GM12872 (cell line): ENCODE results near the gene HMCN1.

Source experiments
- TF ChIP-seq, protein P1 (sequence below): IDR thresholded peaks from 3 replicates; pipeline ENCODE4 v1.5.1; 2011; ENCODE audit warnings: low read depth, mild to moderate bottlenecking, low read length, moderate library complexity; ENCODE audit not compliant: insufficient read depth

Gene HMCN1

DNA sequence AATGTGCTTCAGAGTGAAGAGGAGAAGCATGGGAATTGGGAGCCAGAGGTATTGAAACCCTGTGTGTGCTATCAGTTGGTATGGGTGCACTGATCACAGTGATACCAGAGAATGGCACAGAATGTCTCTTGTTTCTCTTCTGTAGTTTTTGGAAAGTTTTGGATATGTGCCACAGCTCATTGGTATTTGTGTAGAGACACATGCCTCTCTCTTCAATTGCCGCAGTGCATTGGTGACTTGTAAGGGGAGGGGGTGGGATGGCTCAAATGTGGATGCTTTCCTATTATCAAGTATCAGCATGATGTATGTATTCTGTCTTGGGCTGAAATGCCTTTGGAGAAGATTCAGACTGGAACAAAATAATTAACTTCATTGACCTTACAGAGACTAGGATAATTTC, 101.0 kb downstream of the HMCN1 start:
- TF ChIP-seq, protein P1, sequence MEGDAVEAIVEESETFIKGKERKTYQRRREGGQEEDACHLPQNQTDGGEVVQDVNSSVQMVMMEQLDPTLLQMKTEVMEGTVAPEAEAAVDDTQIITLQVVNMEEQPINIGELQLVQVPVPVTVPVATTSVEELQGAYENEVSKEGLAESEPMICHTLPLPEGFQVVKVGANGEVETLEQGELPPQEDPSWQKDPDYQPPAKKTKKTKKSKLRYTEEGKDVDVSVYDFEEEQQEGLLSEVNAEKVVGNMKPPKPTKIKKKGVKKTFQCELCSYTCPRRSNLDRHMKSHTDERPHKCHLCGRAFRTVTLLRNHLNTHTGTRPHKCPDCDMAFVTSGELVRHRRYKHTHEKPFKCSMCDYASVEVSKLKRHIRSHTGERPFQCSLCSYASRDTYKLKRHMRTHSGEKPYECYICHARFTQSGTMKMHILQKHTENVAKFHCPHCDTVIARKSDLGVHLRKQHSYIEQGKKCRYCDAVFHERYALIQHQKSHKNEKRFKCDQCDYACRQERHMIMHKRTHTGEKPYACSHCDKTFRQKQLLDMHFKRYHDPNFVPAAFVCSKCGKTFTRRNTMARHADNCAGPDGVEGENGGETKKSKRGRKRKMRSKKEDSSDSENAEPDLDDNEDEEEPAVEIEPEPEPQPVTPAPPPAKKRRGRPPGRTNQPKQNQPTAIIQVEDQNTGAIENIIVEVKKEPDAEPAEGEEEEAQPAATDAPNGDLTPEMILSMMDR, result no peak

DNA sequence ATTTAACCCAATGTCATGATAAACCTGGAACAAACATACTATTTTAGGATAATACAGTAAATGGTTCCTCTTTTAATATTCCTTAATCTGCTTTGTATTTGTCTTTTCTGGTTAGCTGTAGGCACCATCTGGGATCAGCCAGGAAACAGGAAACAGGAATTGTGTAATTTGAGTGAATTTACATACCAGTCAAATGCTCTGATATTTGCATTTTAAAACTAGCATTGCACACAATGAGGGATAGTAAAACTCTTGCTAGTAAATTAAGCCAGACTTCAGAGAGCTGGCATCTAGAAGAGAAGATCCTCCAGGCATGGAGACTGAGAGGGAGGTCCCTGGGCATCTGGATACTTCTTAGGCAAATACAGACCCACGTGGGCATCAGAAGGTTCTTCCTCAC, 103.5 kb downstream of the HMCN1 start:
- TF ChIP-seq, protein P1, result no peak

DNA sequence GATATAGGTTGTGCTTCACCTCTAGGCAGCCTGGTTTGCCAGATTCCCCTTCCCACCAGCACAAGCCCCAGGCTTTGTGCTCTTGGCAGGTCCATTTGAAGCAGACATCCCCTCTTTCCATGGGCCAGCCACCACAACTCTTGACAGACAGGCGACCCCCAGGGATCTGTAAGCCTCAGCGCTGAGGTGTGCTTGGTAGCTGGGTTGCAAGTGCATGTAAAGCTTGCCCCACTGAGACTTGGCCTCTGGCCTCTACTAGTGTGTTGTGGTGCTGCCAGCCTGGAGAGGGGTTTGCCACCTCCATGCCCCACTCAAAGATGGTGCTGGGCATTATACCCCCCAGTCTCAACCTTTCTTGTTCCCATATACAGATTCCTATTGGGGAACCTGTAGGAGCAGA, 103.9 kb downstream of the HMCN1 start:
- TF ChIP-seq, protein P1, result no peak

DNA sequence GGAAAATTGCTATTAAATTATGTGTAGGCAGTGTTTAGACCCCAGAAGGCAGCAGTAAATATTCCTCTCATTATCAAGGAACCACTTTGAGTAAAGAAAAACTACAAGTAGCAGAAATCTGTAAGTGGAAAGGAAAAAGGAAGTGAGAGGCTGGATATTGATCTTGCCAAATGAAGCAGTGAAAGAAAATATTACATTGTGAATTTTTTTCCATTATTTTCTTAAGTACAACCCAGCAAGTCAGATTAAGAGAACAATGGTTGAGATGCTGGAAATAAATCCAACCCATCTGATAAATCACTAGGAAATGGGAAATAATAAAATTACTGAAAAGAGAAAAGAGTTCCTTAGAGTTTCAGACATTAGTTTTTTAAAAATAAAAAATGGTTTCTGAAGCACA, 106.7 kb downstream of the HMCN1 start:
- TF ChIP-seq, protein P1, result no peak

DNA sequence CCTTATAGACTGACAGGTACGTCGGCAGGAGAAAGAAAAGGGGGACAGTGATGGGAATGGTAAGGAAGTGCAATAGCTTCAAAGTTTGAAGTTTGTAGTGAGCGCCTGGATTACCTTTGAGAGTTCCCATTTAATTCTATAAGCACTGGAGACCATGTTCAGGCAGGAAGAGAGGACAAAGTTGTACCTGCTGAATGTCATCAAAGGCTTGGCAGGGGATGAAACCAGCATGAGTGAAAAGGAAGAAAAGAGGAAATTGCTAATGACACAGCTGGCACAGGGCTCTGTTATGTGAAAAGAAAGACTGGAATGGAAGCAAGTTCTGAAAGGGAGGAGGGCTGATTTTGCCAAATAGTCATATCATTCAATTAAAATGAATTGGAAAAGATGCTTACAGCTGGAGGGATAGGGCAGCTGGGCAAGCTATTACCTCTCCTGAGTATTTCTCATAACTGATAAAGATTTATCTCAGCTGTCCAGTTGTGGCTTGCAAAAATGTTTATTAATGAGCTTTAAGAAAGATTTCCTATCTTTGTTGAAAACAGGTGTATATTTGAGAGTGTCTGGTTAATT, 109.2 kb downstream of the HMCN1 start:
- TF ChIP-seq, protein P1, result no peak

DNA sequence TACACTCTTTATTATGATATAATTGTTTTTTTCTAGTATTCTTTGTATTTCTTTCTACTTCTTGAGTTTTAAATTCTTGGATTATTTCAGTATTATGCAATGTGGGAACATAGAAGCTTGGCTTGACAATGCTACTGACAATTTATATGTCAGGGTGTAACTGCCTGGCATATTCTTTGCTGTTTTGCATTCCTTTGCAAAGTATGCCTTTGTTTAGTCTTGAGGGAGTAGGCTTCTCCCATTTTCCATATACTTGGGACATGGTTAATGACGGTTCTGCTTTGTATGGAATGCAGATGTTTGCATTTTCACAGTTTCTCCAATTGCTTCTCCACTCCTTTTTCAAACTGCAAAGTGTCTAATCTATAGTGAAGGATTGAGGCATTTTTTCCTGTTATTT, 109.8 kb downstream of the HMCN1 start:
- TF ChIP-seq, protein P1, result no peak

DNA sequence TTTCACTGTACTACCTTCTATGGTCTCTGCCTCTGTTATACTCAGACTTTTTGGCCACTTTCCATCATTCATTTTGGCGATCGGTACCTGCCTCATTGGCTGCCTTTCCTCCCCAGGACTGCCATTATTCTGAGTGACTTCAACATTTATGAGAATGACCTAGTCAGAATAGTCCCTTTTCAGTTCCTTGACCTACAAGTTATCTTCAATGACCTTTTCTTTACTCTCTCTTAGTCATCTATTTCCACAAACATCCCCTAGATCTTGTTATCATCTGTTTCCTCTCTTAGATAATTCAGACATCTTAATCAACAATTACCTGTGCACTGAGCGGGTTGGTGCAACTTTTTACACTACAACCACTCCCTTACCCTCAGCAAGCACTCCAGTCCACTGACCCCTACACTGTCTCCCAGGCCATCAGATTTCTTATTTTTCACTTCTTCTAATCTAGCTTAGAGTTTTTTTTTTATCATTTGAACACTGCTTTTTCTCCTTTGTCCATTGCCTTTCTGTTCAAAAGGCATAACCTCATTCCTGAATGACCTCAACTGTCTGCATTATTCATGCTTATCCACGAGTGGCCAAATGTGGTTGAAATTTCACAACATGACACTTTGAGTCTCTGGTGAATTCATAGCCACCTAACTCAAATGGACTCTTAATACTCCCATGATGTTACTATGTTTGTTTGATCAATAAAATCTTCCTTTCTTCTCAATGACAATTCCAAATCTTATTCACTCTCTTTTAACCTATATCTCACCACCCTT, 112.7 kb downstream of the HMCN1 start:
- TF ChIP-seq, protein P1, result no peak
